Caco-2 (cell line): ENCODE results near the gene CTCFL. TPM values are rescaled to one million over a fixed set of nuclear protein-coding genes. Genes with fewer than 3 reads are reported as not detected.
A peak's percentile ranks its signal among the peaks of the same experiment; 100 is the strongest.

ENCODE experiments used
- BruUV-seq: library from RNA; stranded (reverse); fragments of 400-500 nt; replicated peaks from 2 replicates; lab custom pipeline; 2021; lab: Mats Ljungman, UMichigan
- CTCF ChIA-PET: fragments of 300-600 bp; sonication (Branson Sonifier 250); formaldehyde crosslinking; loops from one replicate; lab custom pipeline; 2022; ENCODE audit warnings: antibody characterized with exemption; lab: Charles Lee
- POLR2A ChIA-PET: fragments of 300-600 bp; sonication (Branson Sonifier 250); formaldehyde crosslinking; loops from one replicate; lab custom pipeline; 2022; ENCODE audit warnings: antibody characterized with exemption; lab: Charles Lee
- DNase-seq, 2 experiments: peaks; one replicate each; pipeline versions ENCODE4 v3.0.0 to v3.0.0-alpha.2; 2020 to 2022
- H3K27me3 ChIP-seq: replicated peaks from 2 replicates; pipeline ENCODE4 v1.6.0; 2011; ENCODE audit warnings: low read length; ENCODE audit not compliant: control insufficient read depth, insufficient read depth
- H3K36me3 ChIP-seq: 2 replicates; pipeline ENCODE4 v1.5.1; 2011; ENCODE audit warnings: low read length; ENCODE audit not compliant: control insufficient read depth, insufficient read depth
- H3K4me1 ChIP-seq: fragments of 250-450 bp; sonication (Bioruptor Pico); 2 replicates; pipeline ENCODE4 v1.5.1; 2020; ENCODE audit warnings: mild to moderate bottlenecking
- H3K4me3 ChIP-seq: 2 replicates; pipeline ENCODE4 v1.5.1; 2011; ENCODE audit warnings: low read depth, mild to moderate bottlenecking, control low read depth, low read length
- H3K9me3 ChIP-seq: fragments of 250-450 bp; sonication (Bioruptor Pico); 2 replicates; pipeline ENCODE4 v1.5.1; 2020; ENCODE audit warnings: mild to moderate bottlenecking, moderate library complexity
- H3K27ac Mint-ChIP-seq: one replicate; pipeline ENCODE4 v1.8.0; 2022; ENCODE audit warnings: mixed read lengths; ENCODE audit not compliant: unreplicated experiment
- H3K27me3 Mint-ChIP-seq: one replicate; pipeline ENCODE4 v1.8.0; 2022; ENCODE audit warnings: mixed read lengths; ENCODE audit not compliant: insufficient read depth, unreplicated experiment
- H3K36me3 Mint-ChIP-seq: one replicate; pipeline ENCODE4 v1.8.0; 2022; ENCODE audit warnings: mild to moderate bottlenecking, mixed read lengths; ENCODE audit not compliant: insufficient read depth, unreplicated experiment
- H3K4me1 Mint-ChIP-seq: one replicate; pipeline ENCODE4 v1.8.0; 2022; ENCODE audit warnings: low read depth, mixed read lengths; ENCODE audit not compliant: unreplicated experiment
- H3K4me3 Mint-ChIP-seq: one replicate; pipeline ENCODE4 v1.8.0; 2022; ENCODE audit warnings: mild to moderate bottlenecking, moderate library complexity, mixed read lengths; ENCODE audit not compliant: unreplicated experiment
- H3K9me3 Mint-ChIP-seq: one replicate; pipeline ENCODE4 v1.8.0; 2022; ENCODE audit warnings: mixed read lengths; ENCODE audit not compliant: unreplicated experiment
- CTCF ChIP-seq, 2 experiments: fragments of 200-600 bp in 1 of 2; IDR thresholded peaks; 1 replicate in 1 of 2; 2 replicates in 1 of 2; pipeline versions ENCODE4 v1.5.1 to v1.8.0; 2011 to 2022; ENCODE audit warnings: antibody characterized with exemption in 1 of 2, control low read depth in 1 of 2, inconsistent platforms in 1 of 2, low read depth in 1 of 2, low read length in 1 of 2, mild to moderate bottlenecking in 1 of 2, moderate library complexity in 1 of 2; ENCODE audit not compliant: insufficient read depth in 1 of 2, severe bottlenecking in 1 of 2, unreplicated experiment in 1 of 2
- intact Hi-C: fragments of 100-400 bp; cut with micrococcal nuclease; formaldehyde crosslinking; loops from one replicate; pipeline ENCODE4 v1.10.0; 2022; ENCODE audit not compliant: unreplicated experiment
- total RNA-seq: library from RNA; stranded (reverse); gene quantifications from 2 replicates; pipeline ENCODE4 v1.2.3, GENCODE V29; 2022

The CTCFL gene
- total RNA-seq, 1 experiment from 2014 or later = not detected

DNA sequence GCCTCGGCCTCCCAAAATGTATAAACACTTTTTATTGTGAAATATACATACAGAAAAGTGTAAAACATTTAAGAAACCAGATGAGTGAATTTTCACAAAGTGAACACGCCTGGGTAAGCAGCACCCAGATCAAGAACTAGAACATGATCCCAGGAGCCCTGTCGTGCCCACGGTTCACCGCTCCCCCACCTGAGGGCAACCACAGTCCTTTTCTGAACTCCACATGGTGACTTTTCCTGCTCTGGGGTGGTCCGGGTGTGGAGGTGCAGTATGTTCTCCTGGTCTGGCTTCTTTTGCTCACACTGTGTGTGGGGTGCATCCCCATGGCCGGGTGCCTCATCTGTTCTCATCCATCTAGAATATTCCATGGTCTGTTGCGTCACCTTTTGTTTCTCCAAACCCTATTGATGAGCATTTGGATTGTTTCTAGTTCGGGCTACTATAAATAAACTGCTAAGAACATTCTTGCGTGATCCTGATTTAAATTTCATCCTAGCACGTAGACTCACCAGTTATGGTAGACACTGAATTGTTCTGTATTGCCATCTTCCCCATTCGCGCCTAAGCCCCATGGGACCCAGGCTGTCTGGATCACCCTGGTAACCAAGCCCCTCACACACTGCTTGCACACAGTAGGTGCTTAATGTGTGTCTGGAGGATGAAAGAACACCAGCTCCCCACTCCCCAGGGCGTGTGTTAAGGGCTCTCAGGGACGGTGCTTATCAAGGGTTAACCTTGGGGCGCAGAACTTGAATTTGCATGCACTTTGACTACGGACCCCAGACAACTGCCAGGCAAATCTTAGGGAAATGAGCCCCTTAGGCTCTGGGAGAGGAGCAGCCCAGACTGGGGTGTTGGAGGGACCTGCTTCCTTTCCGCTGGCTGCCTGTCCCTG lies 56.2 kb downstream of the CTCFL start:
- Mint-ChIP-seq H3K9me3 (no peaks in the 10 kb centered on the region), H3K4me3 (no peak overlapping the region)
- intact Hi-C loops = no loop called here

GRCh38 chr20:57467742-57468141 lies 57.2 kb downstream of the CTCFL start:
- Mint-ChIP-seq H3K27ac (no peak overlapping the region), H3K9me3 (no peaks in the 10 kb centered on the region), H3K36me3 (no peaks in the 10 kb centered on the region), H3K4me1 (peaks cover 7% of the 10 kb centered on the region), H3K27me3 (peaks cover 20% of the 10 kb centered on the region), H3K4me3 (no peak overlapping the region)
- H3K4me3 ChIP-seq = no peak overlapping the region
- POLR2A ChIA-PET = no interaction called here
- DNase-seq = no peak
- peaks cover 3% of the 10 kb centered on the region for H3K27me3 ChIP-seq
- intact Hi-C loops = no loop called here
- CTCF ChIA-PET = no interaction called here
- TF ChIP-seq CTCF (IDR thresholded peaks at IDR 0.05; ENCODE audit: insufficient read depth in 1 of 2, low read depth in 1 of 2, low read length in 1 of 2, severe bottlenecking in 1 of 2, unreplicated experiment in 1 of 2) = no peak
- H3K36me3 ChIP-seq = no peaks in the 10 kb centered on the region
- BruUV-seq = no TSS peak
- H3K4me1 ChIP-seq = no peaks in the 10 kb centered on the region
- H3K9me3 ChIP-seq = no peaks in the 10 kb centered on the region

More for the DNA sequence above, 56.2 kb downstream of the CTCFL start:
- peaks cover 7% of the 10 kb centered on the region for H3K4me1 Mint-ChIP-seq
- H3K27me3 Mint-ChIP-seq = peaks cover 24% of the 10 kb centered on the region
- H3K27me3 ChIP-seq = peaks cover 3% of the 10 kb centered on the region
- DNase-seq = no peak
- POLR2A ChIA-PET = no interaction called here
- H3K36me3 ChIP-seq = no peaks in the 10 kb centered on the region
- no peak for TF ChIP-seq CTCF (IDR thresholded peaks at IDR 0.05; ENCODE audit: insufficient read depth in 1 of 2, low read depth in 1 of 2, low read length in 1 of 2, severe bottlenecking in 1 of 2, unreplicated experiment in 1 of 2)
- H3K4me1 ChIP-seq = no peaks in the 10 kb centered on the region
- no TSS peak for BruUV-seq
- CTCF ChIA-PET = interaction anchor here (0.5 kb wide), 1 partner anchor 921 kb away, joined by 3 read pairs; the partner anchor contains the start of gene VAPB
- H3K4me3 ChIP-seq = no peak overlapping the region
- no peaks in the 10 kb centered on the region for H3K36me3 Mint-ChIP-seq
- no peak overlapping the region for H3K27ac Mint-ChIP-seq
- no peaks in the 10 kb centered on the region for H3K9me3 ChIP-seq

DNA sequence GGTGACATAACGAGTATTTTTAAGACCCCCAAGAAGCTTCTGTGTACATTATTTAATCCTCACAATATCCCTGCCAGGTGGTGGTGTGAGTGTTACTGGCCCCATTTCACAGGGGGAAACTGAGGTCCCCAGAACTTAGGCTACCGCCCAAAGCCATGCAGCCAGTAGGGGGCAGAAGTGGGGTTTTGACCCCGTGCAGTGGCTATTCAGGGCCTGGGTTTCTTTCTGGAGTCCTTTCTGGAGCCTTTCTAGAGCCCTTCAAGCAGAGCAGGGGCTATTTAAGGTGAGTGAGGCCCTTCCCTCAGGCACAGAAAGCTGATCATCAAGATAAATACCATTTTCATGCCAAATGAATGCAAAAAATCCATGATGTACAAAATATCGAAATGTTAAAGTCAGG lies 59.0 kb downstream of the CTCFL start:
- Histone ChIP-seq H3K4me1 (no peaks in the 10 kb centered on the region), H3K9me3 (no peaks in the 10 kb centered on the region), H3K27me3 (peaks cover 1% of the 10 kb centered on the region; the same call in 1 of the 2 replicates), H3K36me3 (no peaks in the 10 kb centered on the region), H3K4me3 (no peak overlapping the region)
- CTCF ChIA-PET = interaction anchor here (0.6 to 1.2 kb wide), 2 partner anchors 32 to 77 kb away, joined by 3 to 8 read pairs; no protein-coding TSS in a partner anchor
- Mint-ChIP-seq H3K9me3 (no peaks in the 10 kb centered on the region), H3K36me3 (no peaks in the 10 kb centered on the region), H3K27me3 (peaks cover 14% of the 10 kb centered on the region), H3K4me1 (no peaks in the 10 kb centered on the region), H3K4me3 (no peak overlapping the region), H3K27ac (no peak overlapping the region)
- peak; percentile 10 to 53 for TF ChIP-seq CTCF (IDR thresholded peaks at IDR 0.05; ENCODE audit: insufficient read depth in 1 of 2, low read depth in 1 of 2, low read length in 1 of 2, severe bottlenecking in 1 of 2, unreplicated experiment in 1 of 2)
- intact Hi-C loops = no loop called here
- no TSS peak for BruUV-seq
- DNase-seq = no peak
- POLR2A ChIA-PET = no interaction called here
